HFFc6 (cell line): ENCODE measurements around the gene LAMC2. TPM values are rescaled to one million over a fixed set of nuclear protein-coding genes. Genes with fewer than 3 reads are reported as not detected.
"Not testable (repeated sequence)": the region's sequence is repeated elsewhere in the genome, so short reads cannot be mapped to it uniquely, and the experiment has no call there.

Experiments
- DNase-seq: peaks from one replicate; pipeline ENCODE4 v3.0.0-alpha.2; 2018
- H3K27ac Mint-ChIP-seq: 2 replicates; pipeline ENCODE4 v1.8.0; 2020; ENCODE audit warnings: mild to moderate bottlenecking, mixed read lengths
- H3K27me3 Mint-ChIP-seq: 2 replicates; pipeline ENCODE4 v1.8.0; 2021; ENCODE audit warnings: mild to moderate bottlenecking, moderate library complexity, mixed read lengths; ENCODE audit not compliant: insufficient read depth
- H3K36me3 Mint-ChIP-seq: 2 replicates; pipeline ENCODE4 v1.8.0; 2021; ENCODE audit warnings: low read depth, mixed read lengths
- H3K4me1 Mint-ChIP-seq: 2 replicates; pipeline ENCODE4 v1.8.0; 2020; ENCODE audit warnings: low read depth, mixed read lengths
- H3K4me3 Mint-ChIP-seq: 2 replicates; pipeline ENCODE4 v1.8.0; 2020; ENCODE audit warnings: mild to moderate bottlenecking, moderate library complexity, mixed read lengths
- H3K9me3 Mint-ChIP-seq: 2 replicates; pipeline ENCODE4 v1.8.0; 2020; ENCODE audit warnings: mild to moderate bottlenecking, mixed read lengths
- total RNA-seq, 6 experiments: library from RNA; stranded (reverse); fragmentation: NEBNext Ultra II Directional; extraction: Animal tissue kit (Norgen Biotek cat#: 25700); gene quantifications; 2 replicates in 1 of 6; 3 replicates in 5 of 6; pipeline ENCODE4 v1.2.3, GENCODE V29; 2021
- TF ChIP-seq, protein P1 (sequence below): fragments of 200-600 bp; sonication (generic); IDR thresholded peaks from 2 replicates; pipeline ENCODE4 v1.5.0; 2021; ENCODE audit warnings: antibody characterized with exemption, mild to moderate bottlenecking

The LAMC2 gene
- total RNA-seq, 6 experiments from 2014 or later, result 1.5 to 2.3 (median 1.7) TPM

DNA sequence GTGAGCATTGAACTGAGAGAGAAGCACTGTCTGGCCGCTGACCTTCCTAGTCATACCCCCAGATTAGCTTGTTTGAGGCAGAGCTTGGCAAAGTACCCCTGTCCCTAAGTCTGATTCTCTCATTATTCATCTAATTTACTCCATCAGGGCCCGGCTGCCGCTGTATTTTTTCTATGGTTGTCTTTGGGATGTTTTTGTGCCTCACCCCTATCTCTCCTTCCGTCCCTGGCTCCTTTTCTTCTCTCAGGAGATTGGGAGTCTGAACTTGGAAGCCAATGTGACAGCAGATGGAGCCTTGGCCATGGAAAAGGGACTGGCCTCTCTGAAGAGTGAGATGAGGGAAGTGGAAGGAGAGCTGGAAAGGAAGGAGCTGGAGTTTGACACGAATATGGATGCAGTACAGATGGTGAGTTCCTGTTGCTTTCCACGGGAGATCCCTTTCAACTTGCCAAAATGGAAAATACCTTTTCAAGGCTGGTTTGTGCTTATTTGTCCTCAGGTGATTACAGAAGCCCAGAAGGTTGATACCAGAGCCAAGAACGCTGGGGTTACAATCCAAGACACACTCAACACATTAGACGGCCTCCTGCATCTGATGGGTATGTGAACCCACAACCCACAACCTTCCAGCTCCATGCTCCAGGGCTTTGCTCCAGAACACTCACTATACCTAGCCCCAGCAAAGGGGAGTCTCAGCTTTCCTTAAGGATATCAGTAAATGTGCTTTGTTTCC lies 53.9 kb downstream of the LAMC2 start:
- Mint-ChIP-seq H3K27me3 (no peaks in the 10 kb centered on the region; the same call in 1 of the 2 replicates), H3K36me3 (peaks cover 30% of the 10 kb centered on the region)

DNA sequence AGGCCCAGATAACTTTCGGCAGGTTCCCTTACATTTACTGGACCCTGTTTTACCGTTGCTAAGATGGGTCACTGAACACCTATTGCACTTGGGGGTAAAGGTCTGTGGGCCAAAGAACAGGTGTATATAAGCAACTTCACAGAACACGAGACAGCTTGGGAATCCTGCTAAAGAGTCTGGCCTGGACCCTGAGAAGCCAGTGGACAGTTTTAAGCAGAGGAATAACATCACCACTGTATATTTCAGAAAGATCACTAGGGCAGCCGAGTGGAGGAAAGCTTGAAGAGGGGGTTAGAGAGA lies 54.4 kb downstream of the LAMC2 start:
- H3K36me3 Mint-ChIP-seq, result peaks cover 25% of the 10 kb centered on the region
- no peaks in the 10 kb centered on the region; the same call in 1 of the 2 replicates for H3K27me3 Mint-ChIP-seq
- H3K4me1 Mint-ChIP-seq, result peaks cover 94% of the 10 kb centered on the region
- TF ChIP-seq, protein P1, sequence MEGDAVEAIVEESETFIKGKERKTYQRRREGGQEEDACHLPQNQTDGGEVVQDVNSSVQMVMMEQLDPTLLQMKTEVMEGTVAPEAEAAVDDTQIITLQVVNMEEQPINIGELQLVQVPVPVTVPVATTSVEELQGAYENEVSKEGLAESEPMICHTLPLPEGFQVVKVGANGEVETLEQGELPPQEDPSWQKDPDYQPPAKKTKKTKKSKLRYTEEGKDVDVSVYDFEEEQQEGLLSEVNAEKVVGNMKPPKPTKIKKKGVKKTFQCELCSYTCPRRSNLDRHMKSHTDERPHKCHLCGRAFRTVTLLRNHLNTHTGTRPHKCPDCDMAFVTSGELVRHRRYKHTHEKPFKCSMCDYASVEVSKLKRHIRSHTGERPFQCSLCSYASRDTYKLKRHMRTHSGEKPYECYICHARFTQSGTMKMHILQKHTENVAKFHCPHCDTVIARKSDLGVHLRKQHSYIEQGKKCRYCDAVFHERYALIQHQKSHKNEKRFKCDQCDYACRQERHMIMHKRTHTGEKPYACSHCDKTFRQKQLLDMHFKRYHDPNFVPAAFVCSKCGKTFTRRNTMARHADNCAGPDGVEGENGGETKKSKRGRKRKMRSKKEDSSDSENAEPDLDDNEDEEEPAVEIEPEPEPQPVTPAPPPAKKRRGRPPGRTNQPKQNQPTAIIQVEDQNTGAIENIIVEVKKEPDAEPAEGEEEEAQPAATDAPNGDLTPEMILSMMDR, result no peak
- no peaks in the 10 kb centered on the region for H3K9me3 Mint-ChIP-seq
- H3K27ac Mint-ChIP-seq, result peak overlapping the region; percentile 84
- no peak for DNase-seq
- no peak overlapping the region for H3K4me3 Mint-ChIP-seq

More for the DNA sequence above, 53.9 kb downstream of the LAMC2 start:
- no peak overlapping the region for H3K4me3 Mint-ChIP-seq
- peaks cover 99% of the 10 kb centered on the region for H3K4me1 Mint-ChIP-seq
- H3K27ac Mint-ChIP-seq, result peak overlapping the region; percentile 83
- no peak for DNase-seq
- TF ChIP-seq, protein P1, result no peak
- H3K9me3 Mint-ChIP-seq, result no peaks in the 10 kb centered on the region

DNA sequence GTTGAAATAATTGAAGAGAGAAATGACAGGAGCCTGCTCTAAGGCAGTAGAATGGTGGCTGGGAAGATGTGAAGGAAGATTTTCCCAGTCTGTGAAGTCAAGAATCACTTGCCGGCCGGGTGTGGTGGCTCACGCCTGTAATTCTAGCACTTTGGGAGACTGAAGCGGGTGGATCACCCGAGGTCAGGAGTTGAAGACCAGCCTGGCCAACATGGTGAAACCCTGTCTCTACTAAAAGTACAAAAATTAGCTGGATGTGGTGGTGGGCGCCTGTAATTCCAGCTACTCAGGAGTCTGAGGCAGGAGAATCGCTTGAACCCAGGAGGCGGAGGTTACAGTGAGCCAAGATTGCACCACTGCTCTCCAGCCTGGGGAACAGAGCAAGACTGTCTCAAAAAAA lies 54.8 kb downstream of the LAMC2 start:
- Mint-ChIP-seq H3K36me3 (peaks cover 25% of the 10 kb centered on the region), H3K27ac (peak overlapping the region; percentile 84), H3K4me1 (peaks cover 90% of the 10 kb centered on the region)
- H3K27me3 Mint-ChIP-seq, H3K9me3 Mint-ChIP-seq, H3K4me3 Mint-ChIP-seq, DNase-seq: not testable (repeated sequence)

DNA sequence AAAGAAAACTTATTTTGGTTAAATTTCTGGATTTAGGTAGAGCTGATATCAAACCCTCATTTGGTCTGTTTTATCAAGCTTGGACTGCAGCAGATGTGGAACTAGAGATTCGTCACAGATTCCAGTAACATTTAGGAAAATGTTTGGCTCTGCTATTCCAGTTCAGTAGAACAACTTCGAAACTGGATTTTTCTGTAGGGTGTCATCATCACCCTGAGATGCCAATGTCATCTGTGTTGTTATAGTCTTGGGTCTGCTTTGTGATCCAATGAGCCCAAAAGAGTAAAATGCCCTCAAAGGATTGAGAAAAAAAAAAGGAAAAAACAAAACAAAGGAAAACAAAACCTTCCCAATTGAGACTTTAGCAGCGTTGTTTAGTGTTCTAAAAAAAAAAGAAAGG lies 55.4 kb downstream of the LAMC2 start:
- DNase-seq, result peak; percentile 59
- Mint-ChIP-seq H3K9me3 (no peaks in the 10 kb centered on the region), H3K4me1 (peaks cover 87% of the 10 kb centered on the region), H3K27ac (peak overlapping the region; percentile 84), H3K27me3 (no peaks in the 10 kb centered on the region; the same call in 1 of the 2 replicates), H3K4me3 (peak overlapping the region; percentile 56), H3K36me3 (peaks cover 25% of the 10 kb centered on the region)
- TF ChIP-seq, protein P1, result no peak

DNA sequence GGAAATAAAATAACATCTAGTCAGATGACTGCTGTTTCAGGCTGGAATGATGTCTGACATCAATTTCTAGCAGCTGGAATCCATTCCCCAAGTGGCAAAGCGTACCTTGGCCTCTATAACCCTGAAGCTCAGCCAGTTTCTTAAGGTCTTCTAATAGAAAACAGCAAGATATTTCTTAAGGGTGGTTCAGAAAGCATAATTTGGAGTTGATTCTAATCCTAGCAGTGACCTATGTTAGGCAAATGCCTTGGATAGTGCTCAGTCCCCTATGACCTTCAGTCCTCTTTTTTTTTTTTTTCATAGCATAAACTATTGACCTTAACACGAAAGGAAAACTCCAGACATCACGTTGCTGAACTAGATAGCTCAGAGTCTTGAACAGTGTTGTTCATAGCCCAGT lies 56.5 kb downstream of the LAMC2 start:
- Mint-ChIP-seq H3K27me3 (no peaks in the 10 kb centered on the region; the same call in 1 of the 2 replicates), H3K9me3 (no peaks in the 10 kb centered on the region), H3K4me1 (peaks cover 84% of the 10 kb centered on the region), H3K27ac (no peak overlapping the region; the same call in 1 of the 2 replicates), H3K36me3 (peaks cover 25% of the 10 kb centered on the region), H3K4me3 (no peak overlapping the region)
- TF ChIP-seq, protein P1, result no peak
- no peak for DNase-seq

DNA sequence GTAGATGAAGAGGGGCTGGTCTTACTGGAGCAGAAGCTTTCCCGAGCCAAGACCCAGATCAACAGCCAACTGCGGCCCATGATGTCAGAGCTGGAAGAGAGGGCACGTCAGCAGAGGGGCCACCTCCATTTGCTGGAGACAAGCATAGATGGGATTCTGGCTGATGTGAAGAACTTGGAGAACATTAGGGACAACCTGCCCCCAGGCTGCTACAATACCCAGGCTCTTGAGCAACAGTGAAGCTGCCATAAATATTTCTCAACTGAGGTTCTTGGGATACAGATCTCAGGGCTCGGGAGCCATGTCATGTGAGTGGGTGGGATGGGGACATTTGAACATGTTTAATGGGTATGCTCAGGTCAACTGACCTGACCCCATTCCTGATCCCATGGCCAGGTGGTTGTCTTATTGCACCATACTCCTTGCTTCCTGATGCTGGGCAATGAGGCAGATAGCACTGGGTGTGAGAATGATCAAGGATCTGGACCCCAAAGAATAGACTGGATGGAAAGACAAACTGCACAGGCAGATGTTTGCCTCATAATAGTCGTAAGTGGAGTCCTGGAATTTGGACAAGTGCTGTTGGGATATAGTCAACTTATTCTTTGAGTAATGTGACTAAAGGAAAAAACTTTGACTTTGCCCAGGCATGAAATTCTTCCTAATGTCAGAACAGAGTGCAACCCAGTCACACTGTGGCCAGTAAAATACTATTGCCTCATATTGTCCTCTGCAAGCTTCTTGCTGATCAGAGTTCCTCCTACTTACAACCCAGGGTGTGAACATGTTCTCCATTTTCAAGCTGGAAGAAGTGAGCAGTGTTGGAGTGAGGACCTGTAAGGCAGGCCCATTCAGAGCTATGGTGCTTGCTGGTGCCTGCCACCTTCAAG lies 57.3 kb downstream of the LAMC2 start:
- Mint-ChIP-seq H3K4me1 (peaks cover 83% of the 10 kb centered on the region), H3K27me3 (no peaks in the 10 kb centered on the region; the same call in 1 of the 2 replicates), H3K36me3 (peaks cover 25% of the 10 kb centered on the region), H3K4me3 (no peak overlapping the region), H3K9me3 (no peaks in the 10 kb centered on the region), H3K27ac (peak overlapping the region; percentile 18; the same call in 1 of the 2 replicates)
- no peak for DNase-seq
- TF ChIP-seq, protein P1, result no peak
